Measurements from ENCODE around the gene NR6A1. TPM values are rescaled to one million over a fixed set of nuclear protein-coding genes. Genes with fewer than 3 reads are reported as not detected.

NR6A1 gene
- total and polyA plus RNA-seq, 2 experiments from 2014 or later: 44.2 to 139 TPM

DNA sequence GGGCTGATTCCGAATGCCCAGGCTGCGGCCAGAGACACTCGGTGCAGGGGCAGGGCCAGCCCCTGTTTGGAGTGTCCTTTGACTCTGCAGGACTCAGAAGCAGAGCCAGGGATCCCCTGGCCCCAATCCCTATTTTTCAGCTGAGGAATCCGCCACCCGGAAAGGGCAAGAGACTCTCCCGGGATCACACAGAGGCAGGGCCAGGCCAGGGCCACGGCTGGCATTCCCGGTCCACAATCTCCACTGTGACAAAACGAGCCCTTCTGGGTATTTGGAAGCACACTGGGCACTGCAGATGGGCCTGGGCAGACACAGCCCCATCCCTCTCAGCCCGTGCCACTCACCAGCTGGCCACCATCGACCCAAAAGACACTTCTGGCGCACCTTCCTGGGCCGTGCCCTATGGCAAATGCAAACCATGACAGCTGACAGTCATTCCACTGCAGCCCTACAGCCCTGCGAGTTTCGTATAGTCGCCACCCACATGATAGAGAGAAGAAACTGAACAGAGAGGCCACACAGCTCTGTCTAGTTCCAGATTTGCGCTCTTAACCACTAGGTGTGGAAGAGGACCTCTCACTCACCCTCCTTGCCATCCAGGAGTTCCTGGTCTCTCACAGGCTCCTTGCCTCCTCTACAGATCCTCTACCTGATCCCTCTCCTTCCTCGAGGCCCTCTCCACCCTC is 277.2 kb downstream of the NR6A1 start:
- TF ChIP-seq CREB1 (CRISPR knock-in tag; IDR thresholded peaks at IDR 0.05; ENCODE audit: low read depth): no peak
- TF ChIP-seq, protein P1, sequence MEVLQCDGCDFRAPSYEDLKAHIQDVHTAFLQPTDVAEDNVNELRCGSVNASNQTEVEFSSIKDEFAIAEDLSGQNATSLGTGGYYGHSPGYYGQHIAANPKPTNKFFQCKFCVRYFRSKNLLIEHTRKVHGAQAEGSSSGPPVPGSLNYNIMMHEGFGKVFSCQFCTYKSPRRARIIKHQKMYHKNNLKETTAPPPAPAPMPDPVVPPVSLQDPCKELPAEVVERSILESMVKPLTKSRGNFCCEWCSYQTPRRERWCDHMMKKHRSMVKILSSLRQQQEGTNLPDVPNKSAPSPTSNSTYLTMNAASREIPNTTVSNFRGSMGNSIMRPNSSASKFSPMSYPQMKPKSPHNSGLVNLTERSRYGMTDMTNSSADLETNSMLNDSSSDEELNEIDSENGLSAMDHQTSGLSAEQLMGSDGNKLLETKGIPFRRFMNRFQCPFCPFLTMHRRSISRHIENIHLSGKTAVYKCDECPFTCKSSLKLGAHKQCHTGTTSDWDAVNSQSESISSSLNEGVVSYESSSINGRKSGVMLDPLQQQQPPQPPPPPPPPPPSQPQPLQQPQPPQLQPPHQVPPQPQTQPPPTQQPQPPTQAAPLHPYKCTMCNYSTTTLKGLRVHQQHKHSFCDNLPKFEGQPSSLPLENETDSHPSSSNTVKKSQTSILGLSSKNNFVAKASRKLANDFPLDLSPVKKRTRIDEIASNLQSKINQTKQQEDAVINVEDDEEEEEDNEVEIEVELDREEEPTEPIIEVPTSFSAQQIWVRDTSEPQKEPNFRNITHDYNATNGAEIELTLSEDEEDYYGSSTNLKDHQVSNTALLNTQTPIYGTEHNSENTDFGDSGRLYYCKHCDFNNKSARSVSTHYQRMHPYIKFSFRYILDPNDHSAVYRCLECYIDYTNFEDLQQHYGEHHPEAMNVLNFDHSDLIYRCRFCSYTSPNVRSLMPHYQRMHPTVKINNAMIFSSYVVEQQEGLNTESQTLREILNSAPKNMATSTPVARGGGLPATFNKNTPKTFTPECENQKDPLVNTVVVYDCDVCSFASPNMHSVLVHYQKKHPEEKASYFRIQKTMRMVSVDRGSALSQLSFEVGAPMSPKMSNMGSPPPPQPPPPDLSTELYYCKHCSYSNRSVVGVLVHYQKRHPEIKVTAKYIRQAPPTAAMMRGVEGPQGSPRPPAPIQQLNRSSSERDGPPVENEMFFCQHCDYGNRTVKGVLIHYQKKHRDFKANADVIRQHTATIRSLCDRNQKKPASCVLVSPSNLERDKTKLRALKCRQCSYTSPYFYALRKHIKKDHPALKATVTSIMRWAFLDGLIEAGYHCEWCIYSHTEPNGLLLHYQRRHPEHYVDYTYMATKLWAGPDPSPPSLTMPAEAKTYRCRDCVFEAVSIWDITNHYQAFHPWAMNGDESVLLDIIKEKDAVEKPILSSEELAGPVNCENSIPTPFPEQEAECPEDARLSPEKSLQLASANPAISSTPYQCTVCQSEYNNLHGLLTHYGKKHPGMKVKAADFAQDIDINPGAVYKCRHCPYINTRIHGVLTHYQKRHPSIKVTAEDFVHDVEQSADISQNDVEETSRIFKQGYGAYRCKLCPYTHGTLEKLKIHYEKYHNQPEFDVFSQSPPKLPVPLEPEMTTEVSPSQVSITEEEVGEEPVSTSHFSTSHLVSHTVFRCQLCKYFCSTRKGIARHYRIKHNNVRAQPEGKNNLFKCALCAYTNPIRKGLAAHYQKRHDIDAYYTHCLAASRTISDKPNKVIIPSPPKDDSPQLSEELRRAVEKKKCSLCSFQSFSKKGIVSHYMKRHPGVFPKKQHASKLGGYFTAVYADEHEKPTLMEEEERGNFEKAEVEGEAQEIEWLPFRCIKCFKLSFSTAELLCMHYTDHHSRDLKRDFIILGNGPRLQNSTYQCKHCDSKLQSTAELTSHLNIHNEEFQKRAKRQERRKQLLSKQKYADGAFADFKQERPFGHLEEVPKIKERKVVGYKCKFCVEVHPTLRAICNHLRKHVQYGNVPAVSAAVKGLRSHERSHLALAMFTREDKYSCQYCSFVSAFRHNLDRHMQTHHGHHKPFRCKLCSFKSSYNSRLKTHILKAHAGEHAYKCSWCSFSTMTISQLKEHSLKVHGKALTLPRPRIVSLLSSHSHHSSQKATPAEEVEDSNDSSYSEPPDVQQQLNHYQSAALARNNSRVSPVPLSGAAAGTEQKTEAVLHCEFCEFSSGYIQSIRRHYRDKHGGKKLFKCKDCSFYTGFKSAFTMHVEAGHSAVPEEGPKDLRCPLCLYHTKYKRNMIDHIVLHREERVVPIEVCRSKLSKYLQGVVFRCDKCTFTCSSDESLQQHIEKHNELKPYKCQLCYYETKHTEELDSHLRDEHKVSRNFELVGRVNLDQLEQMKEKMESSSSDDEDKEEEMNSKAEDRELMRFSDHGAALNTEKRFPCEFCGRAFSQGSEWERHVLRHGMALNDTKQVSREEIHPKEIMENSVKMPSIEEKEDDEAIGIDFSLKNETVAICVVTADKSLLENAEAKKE (CRISPR knock-in tag; IDR thresholded peaks at IDR 0.05): no peak
- no peak for TF ChIP-seq ZNF114 (CRISPR knock-in tag; IDR thresholded peaks at IDR 0.05)
- TF ChIP-seq REST (IDR thresholded peaks at IDR 0.05; ENCODE audit: unreplicated experiment): no peak
- Histone ChIP-seq H3K27me3 (ENCODE audit: insufficient read depth) (no peaks in the 10 kb centered on the region), H3K36me3 (ENCODE audit: insufficient read depth) (no peaks in the 10 kb centered on the region), H2AFZ (no peak overlapping the region), H3K79me2 (replicated peaks; ENCODE audit: insufficient read depth) (no peaks in the 10 kb centered on the region), H3K27ac (ENCODE audit: low read depth) (no peak overlapping the region), H3K4me1 (ENCODE audit: insufficient read depth) (no peaks in the 10 kb centered on the region), H3F3A (replicated peaks; ENCODE audit: low read depth) (no peaks in the 10 kb centered on the region), H4K20me1 (replicated peaks; ENCODE audit: insufficient read depth) (no peaks in the 10 kb centered on the region), H3K4me2 (no peak overlapping the region), H3K9me2 (ENCODE audit: insufficient read depth) (no peaks in the 10 kb centered on the region), H3K4me3 (no peak overlapping the region)
- Mint-ChIP-seq H3K4me1 (peaks cover 11% of the 10 kb centered on the region), H3K36me3 (ENCODE audit: low read depth) (no peaks in the 10 kb centered on the region), H3K27me3 (ENCODE audit: insufficient read depth, low read depth, poor library complexity) (peaks cover 6% of the 10 kb centered on the region), H3K27ac (no peak overlapping the region), H3K4me3 (no peak overlapping the region), H3K9me3 (no peaks in the 10 kb centered on the region)
- ATAC-seq (no peak), DNase-seq (ENCODE audit: low spot score) (no peak)
